GOT3 (cell line): ENCODE data around the gene RBCK1.
A peak's percentile ranks its signal among the peaks of the same experiment; 100 is the strongest.
"Not testable (repeated sequence)": the region's sequence is repeated elsewhere in the genome, so short reads cannot be mapped to it uniquely, and the experiment has no call there.

Experiments
- DNase-seq: peaks from one replicate; lab custom pipeline; 2025; ENCODE audit warnings: mixed read lengths; lab: John Stamatoyannopoulos, UW

RBCK1 gene

GRCh38 chr20:437787-438486 is 29.8 kb downstream of the RBCK1 start:
- no peak for DNase-seq

- DNase-seq = no peak
Observed at GRCh38 chr20:438571-439469, 30.7 kb downstream of the RBCK1 start.

GRCh38 chr20:440148-440547 is 32.0 kb downstream of the RBCK1 start:
- no peak for DNase-seq

GRCh38 chr20:440636-441035 is 32.5 kb downstream of the RBCK1 start:
- DNase-seq = no peak

- no peak for DNase-seq
Observed at GRCh38 chr20:443223-443775, 35.2 kb downstream of the RBCK1 start.

- no peak for DNase-seq
Observed at GRCh38 chr20:444117-444516, 36.0 kb downstream of the RBCK1 start.

- DNase-seq = no peak
Observed at GRCh38 chr20:444862-445426, 36.8 kb downstream of the RBCK1 start.

GRCh38 chr20:445514-446336 is 37.6 kb downstream of the RBCK1 start:
- DNase-seq = no peak

- DNase-seq = not testable (repeated sequence)
Observed at GRCh38 chr20:452021-452420, 43.9 kb downstream of the RBCK1 start.

- DNase-seq = no peak
Observed at GRCh38 chr20:454951-455350, 46.9 kb downstream of the RBCK1 start.

- DNase-seq = no peak
Observed at GRCh38 chr20:458776-459175, 50.7 kb downstream of the RBCK1 start.

- no peak for DNase-seq
Observed at GRCh38 chr20:460180-460579, 52.1 kb downstream of the RBCK1 start.

GRCh38 chr20:460707-461106 is 52.6 kb downstream of the RBCK1 start:
- DNase-seq = no peak

- DNase-seq = peak; percentile 15
Observed at GRCh38 chr20:461254-462198, 53.4 kb downstream of the RBCK1 start.

- DNase-seq = peak; percentile 70
Observed at GRCh38 chr20:462199-462991, 54.3 kb downstream of the RBCK1 start, which contains the start of gene TBC1D20. Gene TBC1D20, minus strand, starts transcription at chr20:462533. Its CDS starts 128 bp downstream, at chr20:462405.

GRCh38 chr20:467755-468154 is 59.7 kb downstream of the RBCK1 start:
- no peak for DNase-seq

- no peak for DNase-seq
Observed at GRCh38 chr20:469746-470490, 61.8 kb downstream of the RBCK1 start.

- DNase-seq = no peak
Observed at GRCh38 chr20:472137-472846, 64.2 kb downstream of the RBCK1 start.
